H1 (cell line): ENCODE data around the gene CAP2.

ENCODE experiments used
- BCL11A ChIP-seq, 2 experiments: IDR thresholded peaks; one replicate each; pipeline ENCODE4 v1.6.1; 2011; ENCODE audit warnings: low read depth in 2 of 2, low read length in 2 of 2, mild to moderate bottlenecking in 2 of 2
- CEBPB ChIP-seq: IDR thresholded peaks from 2 replicates; pipeline ENCODE4 v1.6.1; 2012; ENCODE audit warnings: low read depth, low read length
- HDAC6 ChIP-seq: IDR thresholded peaks from one replicate; pipeline ENCODE4 v1.7.1; 2012; ENCODE audit warnings: low read depth, mild to moderate bottlenecking, inconsistent platforms, low read length, moderate library complexity
- KDM1A ChIP-seq: fragments of 200-600, 300-600 bp; sonication (generic); IDR thresholded peaks from 2 replicates; pipeline ENCODE4 v1.7.1; 2016; ENCODE audit warnings: mild to moderate bottlenecking, low read length, borderline replicate concordance
- NANOG ChIP-seq: IDR thresholded peaks from 2 replicates; pipeline ENCODE4 v1.6.1; 2011; ENCODE audit warnings: low read length, low read depth, mild to moderate bottlenecking, inconsistent platforms; ENCODE audit not compliant: insufficient read depth, poor library complexity, severe bottlenecking
- RFX5 ChIP-seq: IDR thresholded peaks from 2 replicates; pipeline ENCODE4 v1.6.1; 2011; ENCODE audit warnings: low read depth, low read length, improper control_type of control experiment, borderline replicate concordance

GRCh38 chr6:17475606-17476244, 82.3 kb downstream of the CAP2 start:
- no peak for TF ChIP-seq NANOG
- TF ChIP-seq RFX5 = no peak
- TF ChIP-seq HDAC6 = no peak
- TF ChIP-seq KDM1A = no peak
- TF ChIP-seq CEBPB = no peak
- no peak for TF ChIP-seq BCL11A (IDR thresholded peaks at IDR 0.05; ENCODE audit: low read depth in 2 of 2, low read length in 2 of 2)
